Mesenchymal stem cell (in vitro differentiated cells and primary cell): ENCODE results near the gene VTI1B. TPM values are rescaled to one million over a fixed set of nuclear protein-coding genes. Genes with fewer than 3 reads are reported as not detected.

ENCODE experiments used
- DNase-seq: peaks from one replicate; pipeline ENCODE4 v3.0.0-alpha.2; 2013
- H2AFZ ChIP-seq: one replicate; pipeline ENCODE4 v1.6.1; 2013; ENCODE audit warnings: low read depth, mild to moderate bottlenecking, control low read depth, inconsistent platforms, low read length, moderate library complexity
- H2AK5ac ChIP-seq: 2 replicates; pipeline ENCODE4 v1.6.1; 2013; ENCODE audit warnings: low read length, moderate library complexity, mild to moderate bottlenecking, inconsistent platforms; ENCODE audit not compliant: severe bottlenecking
- H2BK120ac ChIP-seq: one replicate; pipeline ENCODE4 v1.6.1; 2013; ENCODE audit warnings: low read depth, mild to moderate bottlenecking, inconsistent platforms, low read length, moderate library complexity
- H2BK12ac ChIP-seq, 2 experiments: one replicate each; pipeline ENCODE4 v1.6.1; 2013; ENCODE audit warnings: inconsistent platforms in 2 of 2, low read length in 2 of 2, mild to moderate bottlenecking in 2 of 2, moderate library complexity in 2 of 2, control low read depth in 1 of 2
- H2BK15ac ChIP-seq: one replicate; pipeline ENCODE4 v1.6.1; 2013; ENCODE audit warnings: mild to moderate bottlenecking, low read depth, inconsistent platforms; ENCODE audit not compliant: poor library complexity, severe bottlenecking
- H2BK5ac ChIP-seq: 2 replicates; pipeline ENCODE4 v1.6.1; 2013; ENCODE audit warnings: low read depth, mild to moderate bottlenecking, low read length, control low read depth, inconsistent platforms; ENCODE audit not compliant: poor library complexity, severe bottlenecking
- H3K14ac ChIP-seq, 2 experiments: one replicate each; pipeline ENCODE4 v1.6.1; 2013; ENCODE audit warnings: inconsistent platforms in 2 of 2, low read length in 2 of 2, control low read depth in 1 of 2, mild to moderate bottlenecking in 1 of 2, moderate library complexity in 1 of 2
- H3K18ac ChIP-seq, 2 experiments: one replicate each; pipeline ENCODE4 v1.6.1; 2013; ENCODE audit warnings: inconsistent platforms in 2 of 2, low read length in 2 of 2, control low read depth in 1 of 2, low read depth in 1 of 2, mild to moderate bottlenecking in 1 of 2
- H3K23ac ChIP-seq, 2 experiments: one replicate each; pipeline ENCODE4 v1.6.1; 2013; ENCODE audit warnings: inconsistent platforms in 2 of 2, low read length in 2 of 2, mild to moderate bottlenecking in 2 of 2, moderate library complexity in 2 of 2, control low read depth in 1 of 2
- H3K27ac ChIP-seq: 2 replicates; pipeline ENCODE4 v1.5.1; 2013; ENCODE audit warnings: mild to moderate bottlenecking, moderate library complexity, low read length, control low read depth, inconsistent platforms; ENCODE audit not compliant: poor library complexity, severe bottlenecking
- H3K27me3 ChIP-seq, 2 experiments: 2 replicates each; pipeline versions ENCODE4 v1.6.1 to v1.7.0; 2013; ENCODE audit warnings: low read length in 2 of 2, mild to moderate bottlenecking in 2 of 2, moderate library complexity in 2 of 2, control low read depth in 1 of 2, inconsistent platforms in 1 of 2; ENCODE audit not compliant: control insufficient read depth in 1 of 2, insufficient read depth in 1 of 2
- H3K36me3 ChIP-seq, 2 experiments: 2 replicates each; pipeline versions ENCODE4 v1.6.1 to v1.7.0; 2013; ENCODE audit warnings: low read length in 2 of 2, control low read depth in 1 of 2, inconsistent platforms in 1 of 2, low read depth in 1 of 2, mild to moderate bottlenecking in 1 of 2; ENCODE audit not compliant: insufficient read depth in 2 of 2, control insufficient read depth in 1 of 2
- H3K4ac ChIP-seq, 2 experiments: one replicate each; pipeline ENCODE4 v1.6.1; 2013; ENCODE audit warnings: inconsistent platforms in 2 of 2, low read length in 2 of 2, mild to moderate bottlenecking in 2 of 2, moderate library complexity in 2 of 2, control low read depth in 1 of 2, low read depth in 1 of 2
- H3K4me1 ChIP-seq: 2 replicates; pipeline ENCODE4 v1.6.1; 2013; ENCODE audit warnings: low read depth, low read length, control low read depth; ENCODE audit not compliant: control insufficient read depth, insufficient read depth
- H3K4me2 ChIP-seq: 2 replicates; pipeline ENCODE4 v1.6.1; 2013; ENCODE audit warnings: low read length, mild to moderate bottlenecking, inconsistent platforms; ENCODE audit not compliant: poor library complexity, severe bottlenecking
- H3K4me3 ChIP-seq, 2 experiments: 2 replicates each; pipeline versions ENCODE4 v1.5.1 to v1.7.0; 2013; ENCODE audit warnings: low read length in 2 of 2, mild to moderate bottlenecking in 2 of 2, control low read depth in 1 of 2, low read depth in 1 of 2; ENCODE audit not compliant: insufficient read depth in 1 of 2
- H3K79me1 ChIP-seq: replicated peaks from 2 replicates; pipeline ENCODE4 v1.6.1; 2013; ENCODE audit warnings: mild to moderate bottlenecking, control low read depth, low read length, inconsistent platforms; ENCODE audit not compliant: poor library complexity, severe bottlenecking
- H3K9ac ChIP-seq: 2 replicates; pipeline ENCODE4 v1.7.0; 2013; ENCODE audit warnings: mild to moderate bottlenecking, low read length, moderate library complexity
- H3K9me3 ChIP-seq: 2 replicates; pipeline ENCODE4 v1.7.0; 2013; ENCODE audit warnings: mild to moderate bottlenecking, low read length; ENCODE audit not compliant: control insufficient read depth
- H4K8ac ChIP-seq: one replicate; pipeline ENCODE4 v1.6.1; 2013; ENCODE audit warnings: inconsistent platforms, mild to moderate bottlenecking, low read length, moderate library complexity
- H4K91ac ChIP-seq: one replicate; pipeline ENCODE4 v1.6.1; 2013; ENCODE audit warnings: mild to moderate bottlenecking, low read length, inconsistent platforms
- WGBS: methylation state at CpG from one replicate; pipeline ENCODE4 v1.1.7; 2013; ENCODE audit warnings: mixed read lengths; 5-methylcytosine and 5-hydroxymethylcytosine counted together
- polyA plus RNA-seq, 2 experiments: library from polyadenylated mRNA; stranded (reverse); fragments of 200-250 nt; gene quantifications; one replicate each; pipeline ENCODE4 v1.2.3, GENCODE V29; 2013

VTI1B gene, protein sequence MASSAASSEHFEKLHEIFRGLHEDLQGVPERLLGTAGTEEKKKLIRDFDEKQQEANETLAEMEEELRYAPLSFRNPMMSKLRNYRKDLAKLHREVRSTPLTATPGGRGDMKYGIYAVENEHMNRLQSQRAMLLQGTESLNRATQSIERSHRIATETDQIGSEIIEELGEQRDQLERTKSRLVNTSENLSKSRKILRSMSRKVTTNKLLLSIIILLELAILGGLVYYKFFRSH
- 72.5 TPM for polyA plus RNA-seq (2013, experiment 1 of 2)
- 79.1 TPM for polyA plus RNA-seq (2013, experiment 2 of 2)

DNA sequence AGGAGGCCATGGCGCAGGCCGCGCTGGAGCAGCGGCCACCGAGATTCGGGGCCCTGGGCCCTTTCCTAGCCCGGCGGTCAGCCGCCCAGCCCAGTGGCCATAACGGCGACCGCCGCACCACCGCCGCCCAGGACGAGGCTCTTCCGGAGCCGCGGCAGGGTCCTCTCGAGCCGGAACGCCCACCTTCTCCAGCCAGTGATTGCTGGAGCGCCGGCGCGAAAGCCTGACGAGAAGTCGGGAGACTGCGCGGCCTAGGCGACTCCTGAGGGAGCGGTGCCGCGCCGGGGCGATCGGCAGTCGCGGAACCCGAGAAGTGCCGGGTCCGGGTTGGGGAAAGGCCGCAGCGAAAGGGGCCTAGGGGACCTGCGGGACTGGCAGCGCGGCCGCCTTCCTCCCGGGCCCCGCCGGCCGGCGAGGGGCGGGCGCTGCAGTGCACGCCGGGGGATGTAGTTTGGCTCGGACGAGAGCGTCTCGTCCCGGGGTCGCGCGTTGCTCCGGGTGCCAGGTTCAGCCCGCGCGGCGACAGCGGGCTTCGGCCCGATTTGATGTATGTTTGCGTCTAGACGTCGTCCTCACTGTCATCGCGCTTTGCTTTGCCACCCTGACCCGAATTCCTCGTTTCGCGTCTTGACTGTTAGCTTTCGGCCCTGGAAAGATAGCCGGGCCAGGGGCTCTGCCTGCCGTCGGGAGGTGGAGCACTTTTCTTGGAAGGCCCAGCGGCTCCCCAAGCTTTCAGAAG, at the start of gene VTI1B:
Gene VTI1B (minus strand): TSS at position 153 of the 739 bp plus-strand sequence. CDS start 143 bp downstream, at position 10.
- H3K9ac ChIP-seq: peak within 1 kb of the TSS; percentile 94
- H2AK5ac ChIP-seq: peak within 1 kb of the TSS; percentile 27
- peak within 1 kb of the TSS; percentile 92 for H3K4me2 ChIP-seq
- no peaks in the 10 kb centered on the region for H3K27me3 ChIP-seq
- peak within 1 kb of the TSS; percentile 99 for H4K8ac ChIP-seq
- peaks cover 8 to 19% of the 10 kb centered on the region in 2 experiments for H3K36me3 ChIP-seq
- peak within 1 kb of the TSS in 1 of 2 experiments; percentile 96 for H3K14ac ChIP-seq
- WGBS: under 1% methylated on average over 85 of the region's 87 CpGs
- H2BK120ac ChIP-seq: peak within 1 kb of the TSS; percentile 79
- peaks cover 8% of the 10 kb centered on the region for H3K79me1 ChIP-seq
- H2AFZ ChIP-seq: peak within 1 kb of the TSS; percentile 99
- peak within 1 kb of the TSS; percentile 89 for H3K27ac ChIP-seq
- H2BK12ac ChIP-seq: peak within 1 kb of the TSS in 1 of 2 experiments; percentile 77
- DNase-seq: peak; percentile 82
- H3K4ac ChIP-seq: peak within 1 kb of the TSS; percentile 98 to 99
- H3K23ac ChIP-seq: peak within 1 kb of the TSS in 1 of 2 experiments; percentile 97
- H2BK5ac ChIP-seq: peak within 1 kb of the TSS; percentile 100
- peaks cover 12% of the 10 kb centered on the region for H3K4me1 ChIP-seq
- H3K9me3 ChIP-seq: no peaks in the 10 kb centered on the region
- peak within 1 kb of the TSS; percentile 100 for H2BK15ac ChIP-seq
- H3K4me3 ChIP-seq: peak within 1 kb of the TSS; percentile 96 to 98
- peak within 1 kb of the TSS; percentile 99 for H4K91ac ChIP-seq
- peak within 1 kb of the TSS; percentile 98 to 100 for H3K18ac ChIP-seq

DNA sequence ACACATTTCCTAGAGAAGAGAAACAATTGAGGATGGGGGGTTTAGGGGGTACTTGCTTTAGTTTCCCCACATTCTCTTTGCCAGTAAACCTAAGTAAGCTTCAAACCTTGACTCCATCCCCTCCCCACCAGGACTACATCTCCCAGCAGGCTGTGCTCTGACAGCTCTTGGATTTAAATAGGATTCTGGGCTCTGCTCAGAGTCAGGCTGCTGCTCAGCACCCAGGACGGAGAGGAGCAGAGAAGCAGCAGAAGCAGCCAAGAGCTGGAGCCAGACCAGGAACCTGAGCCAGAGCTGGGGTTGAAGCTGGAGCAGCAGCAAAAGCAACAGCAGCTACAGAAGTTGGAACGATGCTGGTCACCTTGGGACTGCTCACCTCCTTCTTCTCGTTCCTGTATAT, 47.9 kb upstream of the VTI1B start:
- H2BK5ac ChIP-seq: no peak overlapping the region
- no peaks in the 10 kb centered on the region for H3K4me1 ChIP-seq
- no peak overlapping the region for H2BK15ac ChIP-seq
- peaks cover 11% of the 10 kb centered on the region for H3K9me3 ChIP-seq
- H3K27me3 ChIP-seq: peaks cover 52 to 58% of the 10 kb centered on the region in 2 experiments
- no peaks in the 10 kb centered on the region for H3K79me1 ChIP-seq
- no peak overlapping the region for H2AFZ ChIP-seq
- no peak overlapping the region for H3K4ac ChIP-seq
- H2BK12ac ChIP-seq: no peak overlapping the region
- no peak overlapping the region for H3K18ac ChIP-seq
- H4K8ac ChIP-seq: no peak overlapping the region
- no peak overlapping the region for H3K14ac ChIP-seq
- H4K91ac ChIP-seq: no peak overlapping the region
- H2BK120ac ChIP-seq: no peak overlapping the region
- H3K4me2 ChIP-seq: no peak overlapping the region
- peak overlapping the region in 1 of 2 experiments; percentile 54 for H3K4me3 ChIP-seq
- WGBS: 38% methylated on average over 2 of the region's 3 CpGs
- no peak overlapping the region for H3K9ac ChIP-seq
- no peak overlapping the region for H3K27ac ChIP-seq
- no peak for DNase-seq
- H3K36me3 ChIP-seq: no peaks in the 10 kb centered on the region
- no peak overlapping the region for H2AK5ac ChIP-seq
- no peak overlapping the region for H3K23ac ChIP-seq

DNA sequence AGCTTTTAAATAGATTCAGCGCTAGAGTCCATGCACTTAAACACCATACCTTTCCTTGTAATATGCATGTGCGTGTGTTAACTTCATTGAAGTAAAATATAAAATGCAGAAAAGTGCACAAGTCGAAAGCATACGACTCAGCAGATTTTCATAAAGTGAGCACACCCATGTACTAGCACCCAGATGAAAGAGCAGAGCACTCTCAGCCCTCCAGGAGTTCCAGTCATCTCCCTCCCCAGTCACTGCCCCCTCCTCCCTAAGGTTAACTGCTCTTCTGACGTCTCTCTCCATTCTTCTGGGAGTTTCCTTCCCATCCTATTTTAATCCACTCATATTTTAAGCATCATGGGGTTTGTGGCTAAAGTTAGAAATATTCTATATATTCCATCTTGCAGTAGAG, 47.4 kb upstream of the VTI1B start:
- H2BK5ac ChIP-seq: no peak overlapping the region
- H2AK5ac ChIP-seq: no peak overlapping the region
- DNase-seq: no peak
- H3K4me3 ChIP-seq: peak overlapping the region in 1 of 2 experiments; percentile 54
- no peak overlapping the region for H2BK12ac ChIP-seq
- no peak overlapping the region for H2BK120ac ChIP-seq
- 69% methylated on average over 4 of the region's 5 CpGs for WGBS
- H2AFZ ChIP-seq: no peak overlapping the region
- no peak overlapping the region for H3K27ac ChIP-seq
- no peak overlapping the region for H3K23ac ChIP-seq
- peaks cover 9% of the 10 kb centered on the region for H3K9me3 ChIP-seq
- no peaks in the 10 kb centered on the region for H3K4me1 ChIP-seq
- no peak overlapping the region for H3K4ac ChIP-seq
- H3K36me3 ChIP-seq: no peaks in the 10 kb centered on the region
- no peak overlapping the region for H3K4me2 ChIP-seq
- H3K27me3 ChIP-seq: peaks cover 51 to 58% of the 10 kb centered on the region in 2 experiments
- no peak overlapping the region for H3K14ac ChIP-seq
- H4K91ac ChIP-seq: no peak overlapping the region
- no peak overlapping the region for H2BK15ac ChIP-seq
- no peak overlapping the region for H3K9ac ChIP-seq
- H4K8ac ChIP-seq: no peak overlapping the region
- no peaks in the 10 kb centered on the region for H3K79me1 ChIP-seq
- H3K18ac ChIP-seq: no peak overlapping the region

DNA sequence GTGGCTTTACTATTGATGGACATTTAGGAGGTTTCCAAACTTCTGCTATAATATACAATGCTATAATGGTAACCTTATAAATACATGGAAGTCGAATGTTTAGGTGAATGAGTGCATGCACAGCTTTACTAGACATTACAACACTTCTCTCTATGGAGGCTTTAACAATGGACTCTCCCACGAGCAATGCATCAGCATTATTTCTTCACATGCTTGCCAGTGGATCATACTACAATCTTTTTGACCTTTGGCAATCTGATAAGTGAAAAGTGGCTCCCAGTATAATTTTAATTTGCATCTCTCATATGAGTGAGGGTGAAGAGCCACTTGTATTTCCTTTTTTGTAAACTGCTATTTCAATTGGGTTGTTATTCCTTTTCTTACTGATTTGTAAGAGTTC, 45.4 kb upstream of the VTI1B start:
- 55% methylated on average over 2 of the region's 2 CpGs for WGBS
- no peak overlapping the region for H3K14ac ChIP-seq

More for the DNA sequence above, 45.4 kb upstream of the VTI1B start:
- Histone ChIP-seq H3K18ac (no peak overlapping the region), H2BK120ac (no peak overlapping the region), H3K9ac (no peak overlapping the region), H3K27ac (no peak overlapping the region), H2BK12ac (no peak overlapping the region), H3K4me1 (no peaks in the 10 kb centered on the region), H2AFZ (no peak overlapping the region), H3K4me3 (no peak overlapping the region), H2BK15ac (no peak overlapping the region), H3K23ac (no peak overlapping the region), H3K4me2 (no peak overlapping the region), H4K8ac (no peak overlapping the region), H3K4ac (no peak overlapping the region), H2AK5ac (no peak overlapping the region), H2BK5ac (no peak overlapping the region), H3K27me3 (peaks cover 32 to 45% of the 10 kb centered on the region in 2 experiments), H3K9me3 (no peaks in the 10 kb centered on the region), H4K91ac (no peak overlapping the region), H3K79me1 (no peaks in the 10 kb centered on the region), H3K36me3 (no peaks in the 10 kb centered on the region)
- no peak for DNase-seq
